MM.1S (cell line): Measurements from ENCODE around the gene ACTN1.
"Not testable (repeated sequence)": the region's sequence is repeated elsewhere in the genome, so short reads cannot be mapped to it uniquely, and the experiment has no call there.

Experiments used
- DNase-seq: peaks from one replicate; pipeline ENCODE4 v3.0.0-alpha.2; 2015
- H2AFZ ChIP-seq: fragments of 300-600 bp; sonication (generic); 2 replicates; pipeline ENCODE4 v1.6.0; 2016; ENCODE audit warnings: antibody characterized with exemption, low read length
- H3F3A ChIP-seq: fragments of 300-600 bp; sonication (generic); 2 replicates; pipeline ENCODE4 v1.6.1; 2016; ENCODE audit warnings: mild to moderate bottlenecking, antibody characterized with exemption, low read length, moderate library complexity, mixed read lengths; ENCODE audit not compliant: insufficient read depth
- H3K27ac ChIP-seq: fragments of 300-600 bp; sonication (generic); 2 replicates; pipeline ENCODE4 v1.5.1; 2016; ENCODE audit warnings: mild to moderate bottlenecking, low read length
- H3K27me3 ChIP-seq: fragments of 300-600 bp; sonication (generic); replicated peaks from 2 replicates; pipeline ENCODE4 v1.6.0; 2016; ENCODE audit warnings: low read length; ENCODE audit not compliant: insufficient read depth
- H3K36me3 ChIP-seq: fragments of 300-600 bp; sonication (generic); replicated peaks from 2 replicates; pipeline ENCODE4 v1.6.1; 2016; ENCODE audit warnings: mild to moderate bottlenecking, low read length, mixed read lengths; ENCODE audit not compliant: insufficient read depth
- H3K4me1 ChIP-seq: fragments of 300-600 bp; sonication (generic); 2 replicates; pipeline ENCODE4 v1.6.1; 2016; ENCODE audit warnings: low read length, mixed read lengths
- H3K4me2 ChIP-seq: fragments of 300-600 bp; sonication (generic); 2 replicates; pipeline ENCODE4 v1.6.0; 2016; ENCODE audit warnings: low read depth, low read length
- H3K4me3 ChIP-seq: fragments of 300-600 bp; sonication (generic); 2 replicates; pipeline ENCODE4 v1.5.1; 2016; ENCODE audit warnings: low read length, mixed read lengths
- H3K79me2 ChIP-seq: fragments of 300-600 bp; sonication (generic); 2 replicates; pipeline ENCODE4 v1.6.1; 2016; ENCODE audit warnings: mixed run types, low read length, mixed read lengths
- H3K9ac ChIP-seq: fragments of 300-600 bp; sonication (generic); 2 replicates; pipeline ENCODE4 v1.6.1; 2016; ENCODE audit warnings: low read length, mixed read lengths
- H3K9me2 ChIP-seq: fragments of 300-600 bp; sonication (generic); replicated peaks from 2 replicates; pipeline ENCODE4 v1.6.1; 2016; ENCODE audit warnings: mild to moderate bottlenecking, low read length, mixed read lengths; ENCODE audit not compliant: insufficient read depth
- H3K9me3 ChIP-seq: fragments of 300-600 bp; sonication (generic); replicated peaks from 2 replicates; pipeline ENCODE4 v1.6.1; 2016; ENCODE audit warnings: mild to moderate bottlenecking, low read length, mixed read lengths; ENCODE audit not compliant: insufficient read depth
- H4K20me1 ChIP-seq: fragments of 300-600 bp; sonication (generic); 2 replicates; pipeline ENCODE4 v1.6.1; 2016; ENCODE audit warnings: mild to moderate bottlenecking, low read length, moderate library complexity, mixed read lengths; ENCODE audit not compliant: insufficient read depth
- EZH2 ChIP-seq: fragments of 300-600 bp; sonication (generic); optimal IDR thresholded peaks from 2 replicates; pipeline ENCODE3; 2017; ENCODE audit warnings: low read depth, mild to moderate bottlenecking, antibody characterized with exemption, low read length, mixed read lengths
- EZH2phosphoT487 ChIP-seq: fragments of 300-600 bp; sonication (generic); IDR thresholded peaks from 2 replicates; pipeline ENCODE4 v1.6.1; 2018; ENCODE audit warnings: antibody characterized with exemption, low read length
- TF ChIP-seq, protein P1 (sequence below): fragments of 300-600 bp; sonication (generic); IDR thresholded peaks from 2 replicates; pipeline ENCODE4 v1.5.1; 2016; ENCODE audit warnings: antibody characterized with exemption, low read length, mixed read lengths

ACTN1 gene

DNA sequence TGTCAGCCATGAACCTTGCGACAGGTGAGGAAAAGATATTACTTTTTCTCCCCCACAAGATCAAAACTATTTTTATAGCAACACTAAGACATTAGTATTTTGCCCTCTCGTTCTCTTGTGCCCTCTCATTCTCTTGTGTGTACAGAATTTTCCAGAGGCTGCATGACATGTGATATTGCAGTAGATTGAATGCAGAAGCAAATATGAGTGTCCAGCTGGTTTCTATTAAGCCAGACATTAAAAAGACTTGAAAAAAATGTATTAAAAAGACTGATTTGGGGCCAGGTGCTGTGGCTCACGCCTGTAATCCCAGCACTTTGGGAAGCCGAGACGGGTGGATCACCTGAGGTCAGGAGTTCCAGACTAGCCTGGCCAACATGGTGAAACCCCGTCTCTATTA is 122.5 kb downstream of the ACTN1 start:
- Histone ChIP-seq H3K27ac (no peak overlapping the region), H2AFZ (no peak overlapping the region), H3K79me2 (no peaks in the 10 kb centered on the region), H3K27me3 (no peaks in the 10 kb centered on the region), H4K20me1 (no peaks in the 10 kb centered on the region), H3K4me1 (no peaks in the 10 kb centered on the region), H3K4me3 (no peak overlapping the region), H3K9me3 (no peaks in the 10 kb centered on the region), H3K9me2 (no peaks in the 10 kb centered on the region), H3K36me3 (no peaks in the 10 kb centered on the region), H3F3A (no peaks in the 10 kb centered on the region), H3K4me2 (no peak overlapping the region), H3K9ac (no peak overlapping the region)
- no peak for DNase-seq
- TF ChIP-seq, protein P1, sequence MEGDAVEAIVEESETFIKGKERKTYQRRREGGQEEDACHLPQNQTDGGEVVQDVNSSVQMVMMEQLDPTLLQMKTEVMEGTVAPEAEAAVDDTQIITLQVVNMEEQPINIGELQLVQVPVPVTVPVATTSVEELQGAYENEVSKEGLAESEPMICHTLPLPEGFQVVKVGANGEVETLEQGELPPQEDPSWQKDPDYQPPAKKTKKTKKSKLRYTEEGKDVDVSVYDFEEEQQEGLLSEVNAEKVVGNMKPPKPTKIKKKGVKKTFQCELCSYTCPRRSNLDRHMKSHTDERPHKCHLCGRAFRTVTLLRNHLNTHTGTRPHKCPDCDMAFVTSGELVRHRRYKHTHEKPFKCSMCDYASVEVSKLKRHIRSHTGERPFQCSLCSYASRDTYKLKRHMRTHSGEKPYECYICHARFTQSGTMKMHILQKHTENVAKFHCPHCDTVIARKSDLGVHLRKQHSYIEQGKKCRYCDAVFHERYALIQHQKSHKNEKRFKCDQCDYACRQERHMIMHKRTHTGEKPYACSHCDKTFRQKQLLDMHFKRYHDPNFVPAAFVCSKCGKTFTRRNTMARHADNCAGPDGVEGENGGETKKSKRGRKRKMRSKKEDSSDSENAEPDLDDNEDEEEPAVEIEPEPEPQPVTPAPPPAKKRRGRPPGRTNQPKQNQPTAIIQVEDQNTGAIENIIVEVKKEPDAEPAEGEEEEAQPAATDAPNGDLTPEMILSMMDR = no peak
- no peak for TF ChIP-seq EZH2phosphoT487
- no peak for TF ChIP-seq EZH2

DNA sequence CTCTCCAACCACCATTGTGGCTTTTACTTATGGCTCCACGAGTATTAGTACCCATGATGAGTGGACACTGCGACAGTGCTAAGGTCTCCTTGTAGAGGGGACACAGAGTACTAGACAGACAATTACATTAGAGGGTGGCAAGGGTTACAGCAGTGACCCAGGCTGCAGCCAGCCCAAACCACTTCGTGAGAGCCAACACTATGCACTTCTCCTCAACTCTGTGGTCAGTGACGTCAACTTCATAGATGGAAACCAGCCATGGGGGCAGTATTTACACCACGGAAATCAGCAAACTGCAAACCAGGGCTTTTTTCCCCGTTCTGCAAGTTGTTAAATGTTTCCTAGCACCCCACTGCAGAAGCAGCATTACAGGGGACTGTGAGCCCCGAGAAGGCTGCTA is 124.7 kb downstream of the ACTN1 start:
- Histone ChIP-seq H3K4me1 (no peaks in the 10 kb centered on the region), H3K9me3 (no peaks in the 10 kb centered on the region), H3K36me3 (no peaks in the 10 kb centered on the region), H3K4me3 (no peak overlapping the region), H3K27me3 (no peaks in the 10 kb centered on the region), H3K79me2 (no peaks in the 10 kb centered on the region), H3F3A (no peaks in the 10 kb centered on the region), H3K9ac (no peak overlapping the region), H3K27ac (no peak overlapping the region), H2AFZ (no peak overlapping the region), H3K9me2 (no peaks in the 10 kb centered on the region), H3K4me2 (no peak overlapping the region), H4K20me1 (no peaks in the 10 kb centered on the region)
- TF ChIP-seq EZH2phosphoT487 = no peak
- TF ChIP-seq, protein P1 = no peak
- TF ChIP-seq EZH2 = no peak
- no peak for DNase-seq

DNA sequence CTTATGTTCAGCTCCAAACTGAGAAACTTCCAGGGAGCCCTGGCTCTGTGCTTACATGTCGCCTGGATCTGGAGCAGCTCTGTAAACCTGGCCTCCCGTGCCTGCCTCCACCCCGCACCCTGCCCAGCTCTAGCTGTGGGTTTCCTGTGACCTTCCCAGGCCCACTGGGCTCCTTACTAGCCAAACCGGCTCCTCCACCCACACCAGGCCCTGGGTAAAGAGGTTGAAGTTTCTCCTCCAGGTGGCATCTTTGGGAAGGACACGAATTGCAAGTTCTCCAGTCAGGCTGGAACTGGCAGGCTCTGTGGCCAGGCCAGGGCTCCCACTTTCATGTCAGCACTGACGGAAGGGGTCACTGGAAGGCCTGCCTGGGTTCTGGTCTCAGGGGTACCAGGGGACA is 125.4 kb downstream of the ACTN1 start:
- Histone ChIP-seq H3K4me1 (no peaks in the 10 kb centered on the region), H3K36me3 (no peaks in the 10 kb centered on the region), H3K9ac (no peak overlapping the region), H3K4me3 (no peak overlapping the region), H2AFZ (no peak overlapping the region), H4K20me1 (no peaks in the 10 kb centered on the region), H3K27ac (no peak overlapping the region), H3K79me2 (no peaks in the 10 kb centered on the region), H3K4me2 (no peak overlapping the region), H3F3A (no peaks in the 10 kb centered on the region), H3K9me3 (no peaks in the 10 kb centered on the region), H3K27me3 (no peaks in the 10 kb centered on the region), H3K9me2 (no peaks in the 10 kb centered on the region)
- TF ChIP-seq EZH2 (no peak), EZH2phosphoT487 (no peak)
- TF ChIP-seq, protein P1 = no peak
- no peak for DNase-seq

DNA sequence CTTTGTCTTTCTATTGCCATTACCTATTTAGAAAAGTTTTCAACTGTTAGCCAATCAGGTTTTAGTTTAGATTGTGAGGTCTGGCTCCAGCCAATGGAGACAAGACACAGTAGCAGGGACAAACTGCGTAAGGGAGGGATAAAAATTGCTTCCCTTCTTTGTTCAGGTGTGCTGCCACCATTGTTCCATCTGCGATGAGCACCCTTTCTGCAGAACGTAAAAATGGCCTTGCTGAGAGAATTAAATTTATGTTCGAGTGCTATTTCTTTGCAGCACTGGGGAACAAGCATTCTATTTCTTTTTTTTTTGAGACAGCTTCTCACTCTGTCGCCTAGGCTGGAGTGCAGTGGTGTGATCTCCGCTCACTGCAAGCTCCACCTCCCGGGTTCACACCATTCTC is 126.6 kb downstream of the ACTN1 start:
- not testable (repeated sequence) for H3K79me2 ChIP-seq, H3K4me2 ChIP-seq, H2AFZ ChIP-seq, DNase-seq, H3K9me3 ChIP-seq, H3K4me3 ChIP-seq, H3K27me3 ChIP-seq, H3K9me2 ChIP-seq, H3K4me1 ChIP-seq, H3F3A ChIP-seq, H3K36me3 ChIP-seq, H3K27ac ChIP-seq, H4K20me1 ChIP-seq, H3K9ac ChIP-seq
